NB4 (cell line): ENCODE data around the gene ELP2.

Source experiments
- CTCF ChIP-seq: IDR thresholded peaks from one replicate; pipeline ENCODE4 v1.5.1; 2012; ENCODE audit warnings: low read depth, low read length
- MAX ChIP-seq: IDR thresholded peaks from 2 replicates; pipeline ENCODE4 v1.6.1; 2011; ENCODE audit warnings: low read depth, low read length
- POLR2A ChIP-seq: IDR thresholded peaks from 2 replicates; pipeline ENCODE4 v1.6.1; 2011; ENCODE audit warnings: mild to moderate bottlenecking; ENCODE audit not compliant: insufficient read length; ENCODE audit errors: extremely low read depth

GRCh38 chr18:36185157-36185556, 55.5 kb downstream of the ELP2 start:
- TF ChIP-seq POLR2A = no peak
- no peak for TF ChIP-seq CTCF
- TF ChIP-seq MAX = no peak
